Heart left ventricle (tissue), 16 donors: ENCODE measurements around the gene LENG1. TPM values are rescaled to one million over a fixed set of nuclear protein-coding genes. Genes with fewer than 3 reads are reported as not detected.
"Not testable (repeated sequence)": the region's sequence is repeated elsewhere in the genome, so short reads cannot be mapped to it uniquely, and the experiment has no call there.

Experiments
- ATAC-seq, 4 donors: fragments of 200-7000 bp; cut with Tn5 transposase; one replicate each; pipeline ENCODE4 v1.9.1; 2020 to 2022; ENCODE audit warnings: moderate library complexity in 4 of 4, mild to moderate bottlenecking in 3 of 4, moderate number of reproducible peaks in 1 of 4
- DNase-seq, 5 donors: peaks; one replicate each; pipeline ENCODE4 v3.0.0-alpha.2; 2020
- H3K27ac ChIP-seq, 12 donors: fragments of 200-600 bp; sonication (generic) in 4 of 12; one replicate each; pipeline versions ENCODE4 v1.5.0 to v1.8.0; 2016 to 2022; ENCODE audit warnings: mild to moderate bottlenecking in 2 of 12
- H3K27me3 ChIP-seq, 9 donors: fragments of 200-600 bp; sonication (generic) in 2 of 9; one replicate each; pipeline versions ENCODE4 v1.5.1 to v1.8.0; 2016 to 2022; ENCODE audit warnings: mild to moderate bottlenecking in 3 of 9
- H3K36me3 ChIP-seq, 9 donors: fragments of 200-600 bp; sonication (generic) in 2 of 9; one replicate each; pipeline versions ENCODE4 v1.5.0 to v1.8.0; 2018 to 2022; ENCODE audit warnings: mild to moderate bottlenecking in 2 of 9
- H3K4me1 ChIP-seq, 12 donors: fragments of 200-600 bp; sonication (generic) in 4 of 12; one replicate each; pipeline versions ENCODE4 v1.5.0 to v1.8.0; 2016 to 2022; ENCODE audit warnings: mild to moderate bottlenecking in 3 of 12
- H3K4me3 ChIP-seq, 12 donors: fragments of 200-600 bp; sonication (generic) in 4 of 12; one replicate each; pipeline versions ENCODE4 v1.5.0 to v1.8.0; 2017 to 2022; ENCODE audit warnings: mild to moderate bottlenecking in 9 of 12, moderate library complexity in 4 of 12
- H3K9me3 ChIP-seq, 12 donors: fragments of 200-600 bp; sonication (generic) in 4 of 12; one replicate each; pipeline versions ENCODE4 v1.5.0 to v1.8.0; 2016 to 2022; ENCODE audit warnings: mild to moderate bottlenecking in 1 of 12
- CTCF ChIP-seq, 12 donors: fragments of 200-600 bp; sonication (generic) in 4 of 12; IDR thresholded peaks; one replicate each; pipeline versions ENCODE4 v1.5.0 to v1.8.0; 2018 to 2022; ENCODE audit warnings: antibody characterized with exemption in 12 of 12, mild to moderate bottlenecking in 5 of 12
- POLR2A ChIP-seq, 2 donors: fragments of 450-650 bp; IDR thresholded peaks; one replicate each; pipeline ENCODE4 v1.6.1; 2017; ENCODE audit warnings: antibody characterized with exemption in 2 of 2, mild to moderate bottlenecking in 2 of 2, moderate library complexity in 2 of 2
- WGBS, 4 donors: extraction: QIAGEN DNeasy Blood & Tissue Kit in 2 of 4; methylation state at CpG; one replicate each; pipeline versions ENCODE4 v1.1.5 to v1.1.7; 2013 to 2018; 5-methylcytosine and 5-hydroxymethylcytosine counted together
- intact Hi-C, 10 donors: fragments of 100-400 bp; cut with DNase I; formaldehyde crosslinking; loops; one replicate each; pipeline versions ENCODE4 v1.11.1 to v1.14.2; 2022
- polyA plus RNA-seq, 2 donors: library from polyadenylated mRNA; stranded (reverse); fragments of 200-250 nt; gene quantifications; one replicate each; pipeline ENCODE4 v1.2.3, GENCODE V29; 2013
- total RNA-seq, 9 donors: library from RNA; depleted of rRNA in 2 of 9; stranded (reverse); fragments of >200 nt in 2 of 9; fragmentation: NEBNext Ultra II Directional in 3 of 9; extraction: Animal tissue kit (Norgen Biotek cat#: 25700) in 3 of 9; gene quantifications; one replicate each; pipeline versions ENCODE4 v1.1.0 to v1.2.4, GENCODE V29; 2016 to 2023
- donor health status: ischemic (EF 13 %, LVEDD 7.1; RV severe dilation, severe dysfunction).
- donor health status: healthy with polysubstance abuse.
- donor health status: DM: no; HTN: yes; CAD: no.
- donor health status: DM: no; HTN: no; CAD: no.
- donor health status: ischemic (EF 25% LVEDD 6.9; RV normal size, moderate dysfunction).
- donor health status: ischemic (EF 25% LVEDD 5.7; RV mildly dilated, moderate dysfunction).
- donor health status: healthy.
- donor health status: DM: yes; HTN: yes; CAD: no.
- donor health status: ischemic (EF 35%, LVEDD 5.7; RV mildly dilated, moderate dysfunction).
- donor health status: nonischemic (EF 11% LVEDD 7.7; RV severe dilation, severe dysfunction).
- donor health status: DM: yes; HTN: yes; CAD: no.
- donor health status: PGD.
- donor health status: ischemic (EF 29% LVEDD 5.4; RV normal size, mild dysfunction).
- donor health status: nonischemic (EF 23%, LVEDD 6.1; RV moderate dilation, normal function).

The LENG1 gene
- total and polyA plus RNA-seq, 11 donors: 5.4 to 18.6 (median 7.0) TPM

- TF ChIP-seq POLR2A (IDR thresholded peaks at IDR 0.05) (no peak), CTCF (IDR thresholded peaks at IDR 0.05) (no peak)
- Histone ChIP-seq H3K27me3 (no peaks in the 10 kb centered on the region), H3K9me3 (no peaks in the 10 kb centered on the region), H3K4me3 (no peak overlapping the region), H3K36me3 (peaks cover 0 to 15% (median 0%) of the 10 kb centered on the region in 9 donors), H3K27ac (no peak overlapping the region), H3K4me1 (peaks cover 0 to 20% (median 14%) of the 10 kb centered on the region in 12 donors)
- 83 to 85% (median 84%) methylated on average over 11 of the region's 11 CpGs for WGBS, 4 donors
- intact Hi-C loops: no loop called here
- DNase-seq: no peak
- ATAC-seq: no peak
These were observed 27.4 kb upstream of the LENG1 start for GRCh38 chr19:54186934-54187381.

GRCh38 chr19:54186351-54186750, 26.8 kb upstream of the LENG1 start:
- peaks cover 0 to 15% (median 0%) of the 10 kb centered on the region in 9 donors for H3K36me3 ChIP-seq
- ATAC-seq (no peak), DNase-seq (no peak)
- H3K27ac ChIP-seq: no peak overlapping the region
- H3K4me1 ChIP-seq: peaks cover 0 to 14% (median 9%) of the 10 kb centered on the region in 12 donors
- H3K4me3 ChIP-seq: no peak overlapping the region
- H3K9me3 ChIP-seq: no peaks in the 10 kb centered on the region
- no peak for TF ChIP-seq POLR2A (IDR thresholded peaks at IDR 0.05)
- no peak for TF ChIP-seq CTCF (IDR thresholded peaks at IDR 0.05)
- no peaks in the 10 kb centered on the region for H3K27me3 ChIP-seq
- 73 to 87% (median 83%) methylated on average over 8 of the region's 8 CpGs for WGBS, 4 donors
- intact Hi-C loops: no loop called here

- TF ChIP-seq POLR2A (IDR thresholded peaks at IDR 0.05) (no peak), CTCF (IDR thresholded peaks at IDR 0.05) (no peak)
- no peaks in the 10 kb centered on the region for H3K9me3 ChIP-seq
- H3K27ac ChIP-seq: no peak overlapping the region
- H3K4me1 ChIP-seq: peaks cover 0 to 6% (median 4%) of the 10 kb centered on the region in 12 donors
- ATAC-seq: no peak
- no peak for DNase-seq
- WGBS, 4 donors: 88 to 95% (median 91%) methylated on average over 9 to 11 of the region's 11 CpGs
- intact Hi-C loops: no loop called here
- H3K36me3 ChIP-seq: peaks cover 0 to 25% (median 6%) of the 10 kb centered on the region in 9 donors
- H3K4me3 ChIP-seq: no peak overlapping the region
- no peaks in the 10 kb centered on the region for H3K27me3 ChIP-seq
These were observed 23.9 kb upstream of the LENG1 start for GRCh38 chr19:54183431-54183830.

GRCh38 chr19:54181894-54182293, 22.4 kb upstream of the LENG1 start:
- H3K27ac ChIP-seq, intact Hi-C loops, DNase-seq, H3K4me1 ChIP-seq, H3K9me3 ChIP-seq, H3K4me3 ChIP-seq, H3K27me3 ChIP-seq, ATAC-seq: not testable (repeated sequence)
- 88 to 96% (median 92%) methylated on average over 3 of the region's 3 CpGs for WGBS, 4 donors
- H3K36me3 ChIP-seq: peaks cover 0 to 30% (median 6%) of the 10 kb centered on the region in 9 donors

GRCh38 chr19:54180691-54181091, 21.2 kb upstream of the LENG1 start:
- no peak for DNase-seq

More at GRCh38 chr19:54180691-54181091, 21.2 kb upstream of the LENG1 start:
- TF ChIP-seq POLR2A (IDR thresholded peaks at IDR 0.05) (no peak), CTCF (IDR thresholded peaks at IDR 0.05) (no peak)
- no peaks in the 10 kb centered on the region for H3K27me3 ChIP-seq
- WGBS, 4 donors: 95 to 96% (median 96%) methylated on average over 36 to 37 of the region's 37 CpGs
- no peak overlapping the region for H3K4me3 ChIP-seq
- intact Hi-C loops: no loop called here
- no peaks in the 10 kb centered on the region for H3K4me1 ChIP-seq
- H3K9me3 ChIP-seq: no peaks in the 10 kb centered on the region
- peak in 1 of 4 donors; percentile 11 for ATAC-seq
- no peak overlapping the region for H3K27ac ChIP-seq
- H3K36me3 ChIP-seq: peaks cover 0 to 35% (median 6%) of the 10 kb centered on the region in 9 donors
